OCI-LY3 (cell line): ENCODE data around the gene PAK4.

Experiments used
- H2AFZ ChIP-seq: fragments of 200-600, 300-600 bp; shearing (Covaris generic); 2 replicates; pipeline ENCODE4 v1.6.0; 2014; ENCODE audit warnings: antibody characterized with exemption, low read depth, low read length
- H3K27ac ChIP-seq: fragments of 200-600, 300-600 bp; sonication (generic); 2 replicates; pipeline ENCODE4 v1.5.1; 2014; ENCODE audit warnings: mild to moderate bottlenecking, low read length, moderate library complexity, mixed read lengths
- H3K27me3 ChIP-seq: fragments of 200-600, 300-600 bp; sonication (generic); 2 replicates; pipeline ENCODE4 v1.6.1; 2014; ENCODE audit warnings: low read depth, low read length, mixed read lengths
- H3K36me3 ChIP-seq: fragments of 200-600, 300-600 bp; sonication (generic); replicated peaks from 2 replicates; pipeline ENCODE3; 2014; ENCODE audit warnings: low read depth, low read length, mixed read lengths
- H3K4me1 ChIP-seq: fragments of 300-600, 200-600 bp; sonication (generic); 2 replicates; pipeline ENCODE4 v1.6.1; 2014; ENCODE audit warnings: low read length, mixed read lengths
- H3K4me2 ChIP-seq: fragments of 200-600, 300-600 bp; sonication (generic); 2 replicates; pipeline ENCODE4 v1.6.1; 2014; ENCODE audit warnings: low read length, mixed read lengths
- H3K4me3 ChIP-seq: fragments of 300-600, 200-600 bp; sonication (generic); 2 replicates; pipeline ENCODE4 v1.5.1; 2014; ENCODE audit warnings: antibody characterized with exemption, mild to moderate bottlenecking, low read length, moderate library complexity
- H3K79me2 ChIP-seq: fragments of 300-600, 200-600 bp; shearing (Covaris generic); 2 replicates; pipeline ENCODE4 v1.6.1; 2014; ENCODE audit warnings: mild to moderate bottlenecking, low read length, mixed read lengths
- H3K9ac ChIP-seq: fragments of 300-600, 200-600 bp; shearing (Covaris generic); 2 replicates; pipeline ENCODE4 v1.6.0; 2014; ENCODE audit warnings: mild to moderate bottlenecking, low read length, moderate library complexity
- H3K9me3 ChIP-seq: fragments of 200-600, 300-600 bp; shearing (Covaris generic); 2 replicates; pipeline ENCODE4 v1.6.1; 2014; ENCODE audit warnings: low read length, mixed read lengths; ENCODE audit not compliant: insufficient read depth
- H4K20me1 ChIP-seq: fragments of 200-600, 300-600 bp; sonication (generic); 2 replicates; pipeline ENCODE4 v1.6.1; 2016; ENCODE audit warnings: low read length, mixed read lengths; ENCODE audit not compliant: insufficient read depth
- EZH2phosphoT487 ChIP-seq: fragments of 200-600 bp; shearing (Covaris generic); IDR thresholded peaks from 2 replicates; pipeline ENCODE4 v1.6.1; 2018; ENCODE audit warnings: antibody characterized with exemption, mixed run types, low read depth
- TF ChIP-seq, protein P1 (sequence below): fragments of 200-600, 300-600 bp; sonication (generic); IDR thresholded peaks from 2 replicates; pipeline ENCODE4 v1.5.1; 2014; ENCODE audit warnings: antibody characterized with exemption, low read length, low read depth

Gene PAK4

DNA sequence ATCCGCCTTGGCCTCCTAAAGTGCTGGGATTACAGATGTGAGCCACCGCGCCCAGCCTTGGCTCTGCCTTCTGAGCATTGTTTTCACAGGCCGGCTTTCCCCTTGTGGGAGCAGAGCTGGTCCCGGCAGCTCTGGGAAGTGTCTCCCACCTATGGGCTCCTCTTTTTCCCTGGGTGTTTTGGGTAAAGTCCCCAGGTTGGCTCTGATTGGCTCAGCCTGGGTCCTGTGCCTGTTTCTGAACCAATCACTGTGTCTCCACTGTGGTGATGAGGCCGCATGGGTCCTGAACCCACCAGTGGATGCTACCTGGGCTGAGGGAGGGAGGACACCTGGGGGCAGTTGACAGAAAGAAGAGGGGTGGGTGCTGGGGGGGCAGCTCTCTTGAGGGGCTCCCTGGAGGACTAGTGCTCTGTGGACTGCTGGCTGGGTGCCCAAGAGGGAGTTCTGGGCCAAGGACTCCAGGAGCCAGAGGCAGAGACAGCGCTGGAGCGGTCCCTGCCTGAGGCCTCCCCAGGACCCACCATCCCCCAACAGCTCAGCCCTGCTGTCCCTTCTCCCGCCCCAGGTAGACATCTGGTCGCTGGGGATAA, 51.6 kb downstream of the PAK4 start:
- Histone ChIP-seq H3K79me2 (no peaks in the 10 kb centered on the region), H2AFZ (no peak overlapping the region), H3K4me3 (no peak overlapping the region), H4K20me1 (no peaks in the 10 kb centered on the region), H3K36me3 (peaks cover 3% of the 10 kb centered on the region), H3K27me3 (no peaks in the 10 kb centered on the region), H3K9ac (no peak overlapping the region), H3K9me3 (no peaks in the 10 kb centered on the region), H3K4me2 (no peak overlapping the region), H3K27ac (no peak overlapping the region), H3K4me1 (no peaks in the 10 kb centered on the region)
- no peak for TF ChIP-seq EZH2phosphoT487
- TF ChIP-seq, protein P1, sequence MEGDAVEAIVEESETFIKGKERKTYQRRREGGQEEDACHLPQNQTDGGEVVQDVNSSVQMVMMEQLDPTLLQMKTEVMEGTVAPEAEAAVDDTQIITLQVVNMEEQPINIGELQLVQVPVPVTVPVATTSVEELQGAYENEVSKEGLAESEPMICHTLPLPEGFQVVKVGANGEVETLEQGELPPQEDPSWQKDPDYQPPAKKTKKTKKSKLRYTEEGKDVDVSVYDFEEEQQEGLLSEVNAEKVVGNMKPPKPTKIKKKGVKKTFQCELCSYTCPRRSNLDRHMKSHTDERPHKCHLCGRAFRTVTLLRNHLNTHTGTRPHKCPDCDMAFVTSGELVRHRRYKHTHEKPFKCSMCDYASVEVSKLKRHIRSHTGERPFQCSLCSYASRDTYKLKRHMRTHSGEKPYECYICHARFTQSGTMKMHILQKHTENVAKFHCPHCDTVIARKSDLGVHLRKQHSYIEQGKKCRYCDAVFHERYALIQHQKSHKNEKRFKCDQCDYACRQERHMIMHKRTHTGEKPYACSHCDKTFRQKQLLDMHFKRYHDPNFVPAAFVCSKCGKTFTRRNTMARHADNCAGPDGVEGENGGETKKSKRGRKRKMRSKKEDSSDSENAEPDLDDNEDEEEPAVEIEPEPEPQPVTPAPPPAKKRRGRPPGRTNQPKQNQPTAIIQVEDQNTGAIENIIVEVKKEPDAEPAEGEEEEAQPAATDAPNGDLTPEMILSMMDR = no peak

- H3K36me3 ChIP-seq = peaks cover 3% of the 10 kb centered on the region
- H3K27ac ChIP-seq = no peak overlapping the region
- no peak for TF ChIP-seq EZH2phosphoT487
- TF ChIP-seq, protein P1 = no peak
- no peak overlapping the region for H3K9ac ChIP-seq
- H2AFZ ChIP-seq = no peak overlapping the region
- H3K4me2 ChIP-seq = no peak overlapping the region
- H3K4me1 ChIP-seq = no peaks in the 10 kb centered on the region
- H3K79me2 ChIP-seq = no peaks in the 10 kb centered on the region
- H3K4me3 ChIP-seq = no peak overlapping the region
- no peaks in the 10 kb centered on the region for H3K27me3 ChIP-seq
- no peaks in the 10 kb centered on the region for H4K20me1 ChIP-seq
- H3K9me3 ChIP-seq = no peaks in the 10 kb centered on the region
Measured at GRCh38 chr19:39177736-39178135, 52.1 kb downstream of the PAK4 start.

DNA sequence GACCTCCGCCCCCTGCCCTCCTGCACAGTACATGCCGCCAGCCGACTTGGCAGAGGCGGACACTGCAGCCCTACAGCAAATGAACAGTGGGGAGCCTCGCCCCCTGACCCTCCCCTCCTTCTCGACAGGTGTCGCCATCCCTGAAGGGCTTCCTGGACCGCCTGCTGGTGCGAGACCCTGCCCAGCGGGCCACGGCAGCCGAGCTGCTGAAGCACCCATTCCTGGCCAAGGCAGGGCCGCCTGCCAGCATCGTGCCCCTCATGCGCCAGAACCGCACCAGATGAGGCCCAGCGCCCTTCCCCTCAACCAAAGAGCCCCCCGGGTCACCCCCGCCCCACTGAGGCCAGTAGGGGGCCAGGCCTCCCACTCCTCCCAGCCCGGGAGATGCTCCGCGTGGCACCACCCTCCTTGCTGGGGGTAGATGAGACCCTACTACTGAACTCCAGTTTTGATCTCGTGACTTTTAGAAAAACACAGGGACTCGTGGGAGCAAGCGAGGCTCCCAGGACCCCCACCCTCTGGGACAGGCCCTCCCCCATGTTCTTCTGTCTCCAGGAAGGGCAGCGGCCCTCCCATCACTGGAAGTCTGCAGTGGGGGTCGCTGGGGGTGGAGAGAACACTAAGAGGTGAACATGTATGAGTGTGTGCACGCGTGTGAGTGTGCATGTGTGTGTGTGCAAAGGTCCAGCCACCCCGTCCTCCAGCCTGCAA, 52.9 kb downstream of the PAK4 start:
- Histone ChIP-seq H3K79me2 (no peaks in the 10 kb centered on the region), H3K27ac (no peak overlapping the region), H4K20me1 (no peaks in the 10 kb centered on the region), H3K4me2 (no peak overlapping the region), H3K36me3 (peaks cover 3% of the 10 kb centered on the region), H3K27me3 (no peaks in the 10 kb centered on the region), H3K4me1 (no peaks in the 10 kb centered on the region), H2AFZ (no peak overlapping the region), H3K4me3 (no peak overlapping the region), H3K9ac (no peak overlapping the region), H3K9me3 (no peaks in the 10 kb centered on the region)
- no peak for TF ChIP-seq EZH2phosphoT487
- TF ChIP-seq, protein P1 = no peak

GRCh38 chr19:39179754-39180153, 54.2 kb downstream of the PAK4 start:
- Histone ChIP-seq H3K9ac (no peak overlapping the region), H3K36me3 (peaks cover 3% of the 10 kb centered on the region), H4K20me1 (no peaks in the 10 kb centered on the region), H3K79me2 (no peaks in the 10 kb centered on the region), H3K27me3 (no peaks in the 10 kb centered on the region), H3K4me1 (no peaks in the 10 kb centered on the region), H3K27ac (no peak overlapping the region), H3K4me3 (no peak overlapping the region), H3K4me2 (no peak overlapping the region), H2AFZ (no peak overlapping the region), H3K9me3 (no peaks in the 10 kb centered on the region)
- no peak for TF ChIP-seq EZH2phosphoT487
- TF ChIP-seq, protein P1 = no peak
